ENCODE data around the gene TYW3.

DNA sequence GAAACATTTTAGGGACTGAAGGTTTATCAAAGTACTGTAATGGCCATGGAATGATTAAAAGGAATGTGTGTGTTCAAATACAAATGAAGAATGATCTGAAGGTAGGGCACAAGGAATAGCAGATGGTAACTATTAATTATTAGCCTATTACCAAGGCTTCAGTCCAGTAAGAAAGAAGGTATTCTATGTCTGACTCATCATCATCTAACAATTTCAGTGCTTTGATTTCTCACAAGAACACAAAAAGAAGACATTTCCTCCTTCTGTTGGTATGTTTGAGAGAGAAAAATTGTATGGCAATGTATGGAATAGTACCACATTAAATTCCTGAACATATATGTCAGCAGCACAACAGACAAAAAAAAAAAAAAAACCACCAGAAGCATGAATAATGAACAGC, 57.5 kb downstream of the TYW3 start:
- no peak for TF ChIP-seq FOXM1 (IDR thresholded peaks at IDR 0.05; ENCODE audit: borderline replicate concordance, low read depth)
- TF ChIP-seq CREB1 (IDR thresholded peaks at IDR 0.05; ENCODE audit: low read depth): no peak
- no peak for TF ChIP-seq YY1 (IDR thresholded peaks at IDR 0.05; ENCODE audit: low read depth)
- TF ChIP-seq, protein P1, sequence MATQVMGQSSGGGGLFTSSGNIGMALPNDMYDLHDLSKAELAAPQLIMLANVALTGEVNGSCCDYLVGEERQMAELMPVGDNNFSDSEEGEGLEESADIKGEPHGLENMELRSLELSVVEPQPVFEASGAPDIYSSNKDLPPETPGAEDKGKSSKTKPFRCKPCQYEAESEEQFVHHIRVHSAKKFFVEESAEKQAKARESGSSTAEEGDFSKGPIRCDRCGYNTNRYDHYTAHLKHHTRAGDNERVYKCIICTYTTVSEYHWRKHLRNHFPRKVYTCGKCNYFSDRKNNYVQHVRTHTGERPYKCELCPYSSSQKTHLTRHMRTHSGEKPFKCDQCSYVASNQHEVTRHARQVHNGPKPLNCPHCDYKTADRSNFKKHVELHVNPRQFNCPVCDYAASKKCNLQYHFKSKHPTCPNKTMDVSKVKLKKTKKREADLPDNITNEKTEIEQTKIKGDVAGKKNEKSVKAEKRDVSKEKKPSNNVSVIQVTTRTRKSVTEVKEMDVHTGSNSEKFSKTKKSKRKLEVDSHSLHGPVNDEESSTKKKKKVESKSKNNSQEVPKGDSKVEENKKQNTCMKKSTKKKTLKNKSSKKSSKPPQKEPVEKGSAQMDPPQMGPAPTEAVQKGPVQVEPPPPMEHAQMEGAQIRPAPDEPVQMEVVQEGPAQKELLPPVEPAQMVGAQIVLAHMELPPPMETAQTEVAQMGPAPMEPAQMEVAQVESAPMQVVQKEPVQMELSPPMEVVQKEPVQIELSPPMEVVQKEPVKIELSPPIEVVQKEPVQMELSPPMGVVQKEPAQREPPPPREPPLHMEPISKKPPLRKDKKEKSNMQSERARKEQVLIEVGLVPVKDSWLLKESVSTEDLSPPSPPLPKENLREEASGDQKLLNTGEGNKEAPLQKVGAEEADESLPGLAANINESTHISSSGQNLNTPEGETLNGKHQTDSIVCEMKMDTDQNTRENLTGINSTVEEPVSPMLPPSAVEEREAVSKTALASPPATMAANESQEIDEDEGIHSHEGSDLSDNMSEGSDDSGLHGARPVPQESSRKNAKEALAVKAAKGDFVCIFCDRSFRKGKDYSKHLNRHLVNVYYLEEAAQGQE (IDR thresholded peaks at IDR 0.05; ENCODE audit: low read depth): no peak
- no peak for TF ChIP-seq TAF1 (IDR thresholded peaks at IDR 0.05; ENCODE audit: low read depth)
- no peak for TF ChIP-seq EP300 (IDR thresholded peaks at IDR 0.05; ENCODE audit: borderline replicate concordance)
- TF ChIP-seq, protein P2, sequence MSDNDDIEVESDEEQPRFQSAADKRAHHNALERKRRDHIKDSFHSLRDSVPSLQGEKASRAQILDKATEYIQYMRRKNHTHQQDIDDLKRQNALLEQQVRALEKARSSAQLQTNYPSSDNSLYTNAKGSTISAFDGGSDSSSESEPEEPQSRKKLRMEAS (IDR thresholded peaks at IDR 0.05): no peak
- no peak for TF ChIP-seq NFIC (IDR thresholded peaks at IDR 0.05)
- TF ChIP-seq CEBPB (IDR thresholded peaks at IDR 0.05): no peak
- no peak for TF ChIP-seq EGR1 (IDR thresholded peaks at IDR 0.05)

All from Ishikawa (cell line).